ENCODE results near the gene AKR1C1. TPM values are rescaled to one million over a fixed set of nuclear protein-coding genes. Genes with fewer than 3 reads are reported as not detected.
"Not testable (repeated sequence)": the region's sequence is repeated elsewhere in the genome, so short reads cannot be mapped to it uniquely, and the experiment has no call there.

The AKR1C1 gene
- total RNA-seq, result 1 to 10 TPM in 1 of 2 experiments, under 1 TPM in 1; 0.89 to 1.1 TPM

GRCh38 chr10:4962876-4963814 is at the start of gene AKR1C1:
AKR1C1 (plus strand) TSS chr10:4963415; CDS start chr10:4963445, 30 bp downstream.
- H3K27ac Mint-ChIP-seq; H3K4me1 Mint-ChIP-seq; H3K27me3 Mint-ChIP-seq; DNase-seq; H3K9me3 Mint-ChIP-seq; CTCF ChIA-PET; H3K4me3 Mint-ChIP-seq; POLR2A ChIA-PET; H3K36me3 Mint-ChIP-seq (ENCODE audit: low read depth): not testable (repeated sequence)

- ChIA-PET POLR2A (no interaction called here), CTCF (no interaction called here)
- peaks cover 7% of the 10 kb centered on the region for H3K36me3 Mint-ChIP-seq (ENCODE audit: low read depth)
- H3K4me3 Mint-ChIP-seq, result no peak overlapping the region
- H3K27ac Mint-ChIP-seq, result no peak overlapping the region
- H3K9me3 Mint-ChIP-seq, result peaks cover 4% of the 10 kb centered on the region
- no peak for DNase-seq
- no peaks in the 10 kb centered on the region for H3K4me1 Mint-ChIP-seq
- H3K27me3 Mint-ChIP-seq, result no peaks in the 10 kb centered on the region
Measured at GRCh38 chr10:4914213-4914850, 48.9 kb upstream of the AKR1C1 start.

GRCh38 chr10:4916086-4916716 is 47.0 kb upstream of the AKR1C1 start:
- POLR2A ChIA-PET, result no interaction called here
- Mint-ChIP-seq H3K4me1 (no peaks in the 10 kb centered on the region), H3K36me3 (ENCODE audit: low read depth) (no peaks in the 10 kb centered on the region), H3K27ac (no peak overlapping the region), H3K4me3 (no peak overlapping the region), H3K9me3 (no peaks in the 10 kb centered on the region), H3K27me3 (no peaks in the 10 kb centered on the region)
- no peak for DNase-seq
- CTCF ChIA-PET, result no interaction called here

GRCh38 chr10:4918236-4918635 is 45.0 kb upstream of the AKR1C1 start:
- DNase-seq, result no peak

GRCh38 chr10:4924482-4924881 is 38.7 kb upstream of the AKR1C1 start:
- H3K27me3 Mint-ChIP-seq; DNase-seq; H3K9me3 Mint-ChIP-seq; H3K36me3 Mint-ChIP-seq (ENCODE audit: low read depth); H3K4me1 Mint-ChIP-seq; POLR2A ChIA-PET; CTCF ChIA-PET; H3K27ac Mint-ChIP-seq; H3K4me3 Mint-ChIP-seq: not testable (repeated sequence)

More at GRCh38 chr10:4918236-4918635, 45.0 kb upstream of the AKR1C1 start:
- no peaks in the 10 kb centered on the region for H3K36me3 Mint-ChIP-seq (ENCODE audit: low read depth)
- no peak overlapping the region for H3K27ac Mint-ChIP-seq
- H3K27me3 Mint-ChIP-seq, result no peaks in the 10 kb centered on the region
- ChIA-PET CTCF (no interaction called here), POLR2A (no interaction called here)
- H3K4me3 Mint-ChIP-seq, result no peak overlapping the region
- no peaks in the 10 kb centered on the region for H3K4me1 Mint-ChIP-seq
- no peaks in the 10 kb centered on the region for H3K9me3 Mint-ChIP-seq

- H3K4me3 Mint-ChIP-seq, result no peak overlapping the region
- H3K4me1 Mint-ChIP-seq, result no peaks in the 10 kb centered on the region
- CTCF ChIA-PET, result no interaction called here
- peaks cover 9% of the 10 kb centered on the region for H3K9me3 Mint-ChIP-seq
- H3K36me3 Mint-ChIP-seq (ENCODE audit: low read depth), result peaks cover 3% of the 10 kb centered on the region
- no peak overlapping the region for H3K27ac Mint-ChIP-seq
- DNase-seq, result no peak
- POLR2A ChIA-PET, result no interaction called here
- no peaks in the 10 kb centered on the region for H3K27me3 Mint-ChIP-seq
Measured at GRCh38 chr10:4926400-4926799, 36.8 kb upstream of the AKR1C1 start.

GRCh38 chr10:4931587-4931986 is 31.6 kb upstream of the AKR1C1 start:
- no peak for DNase-seq
- peaks cover 2% of the 10 kb centered on the region for H3K9me3 Mint-ChIP-seq
- no peaks in the 10 kb centered on the region for H3K27me3 Mint-ChIP-seq
- POLR2A ChIA-PET, result no interaction called here
- CTCF ChIA-PET, result no interaction called here
- H3K4me3 Mint-ChIP-seq, result no peak overlapping the region
- no peaks in the 10 kb centered on the region for H3K36me3 Mint-ChIP-seq (ENCODE audit: low read depth)
- H3K4me1 Mint-ChIP-seq, result no peaks in the 10 kb centered on the region
- H3K27ac Mint-ChIP-seq, result no peak overlapping the region

GRCh38 chr10:4934391-4934987 is 28.7 kb upstream of the AKR1C1 start:
- Mint-ChIP-seq H3K36me3 (ENCODE audit: low read depth) (no peaks in the 10 kb centered on the region), H3K4me3 (no peak overlapping the region), H3K9me3 (no peaks in the 10 kb centered on the region), H3K27me3 (no peaks in the 10 kb centered on the region), H3K4me1 (no peaks in the 10 kb centered on the region), H3K27ac (no peak overlapping the region)
- POLR2A ChIA-PET, result no interaction called here
- DNase-seq, result no peak
- CTCF ChIA-PET, result no interaction called here

GRCh38 chr10:4937346-4937745 is 25.9 kb upstream of the AKR1C1 start:
- POLR2A ChIA-PET, result no interaction called here
- Mint-ChIP-seq H3K4me1 (no peaks in the 10 kb centered on the region), H3K36me3 (ENCODE audit: low read depth) (no peaks in the 10 kb centered on the region), H3K27ac (no peak overlapping the region), H3K27me3 (no peaks in the 10 kb centered on the region), H3K9me3 (no peaks in the 10 kb centered on the region), H3K4me3 (no peak overlapping the region)
- CTCF ChIA-PET, result no interaction called here
- no peak for DNase-seq

- H3K27me3 Mint-ChIP-seq, result no peaks in the 10 kb centered on the region
- H3K36me3 Mint-ChIP-seq (ENCODE audit: low read depth), result no peaks in the 10 kb centered on the region
- POLR2A ChIA-PET, result no interaction called here
- CTCF ChIA-PET, result no interaction called here
- no peak overlapping the region for H3K4me3 Mint-ChIP-seq
- no peaks in the 10 kb centered on the region for H3K9me3 Mint-ChIP-seq
- DNase-seq, result no peak
- H3K4me1 Mint-ChIP-seq, result no peaks in the 10 kb centered on the region
- no peak overlapping the region for H3K27ac Mint-ChIP-seq
Measured at GRCh38 chr10:4939224-4940072, 23.8 kb upstream of the AKR1C1 start.

- H3K9me3 Mint-ChIP-seq; H3K4me3 Mint-ChIP-seq; POLR2A ChIA-PET; H3K36me3 Mint-ChIP-seq (ENCODE audit: low read depth); H3K27ac Mint-ChIP-seq; H3K4me1 Mint-ChIP-seq; DNase-seq; CTCF ChIA-PET; H3K27me3 Mint-ChIP-seq: not testable (repeated sequence)
Measured at GRCh38 chr10:4940073-4940428, 23.2 kb upstream of the AKR1C1 start.

- H3K27ac Mint-ChIP-seq; DNase-seq; H3K36me3 Mint-ChIP-seq (ENCODE audit: low read depth); H3K4me3 Mint-ChIP-seq; POLR2A ChIA-PET; H3K4me1 Mint-ChIP-seq; CTCF ChIA-PET; H3K27me3 Mint-ChIP-seq; H3K9me3 Mint-ChIP-seq: not testable (repeated sequence)
Measured at GRCh38 chr10:4940909-4941308, 22.3 kb upstream of the AKR1C1 start.
